Smooth muscle cell (in vitro differentiated cells): ENCODE data around the gene MYCBP. TPM values are rescaled to one million over a fixed set of nuclear protein-coding genes. Genes with fewer than 3 reads are reported as not detected.

Source experiments
- DNase-seq: peaks from one replicate; lab custom pipeline; 2025; ENCODE audit not compliant: unreplicated experiment; lab: John Stamatoyannopoulos, UW
- H2AFZ ChIP-seq: fragments of 200-600 bp; sonication (generic); 2 replicates; pipeline ENCODE4 v1.6.0; 2016; ENCODE audit warnings: antibody characterized with exemption, low read depth, mild to moderate bottlenecking
- H3F3A ChIP-seq: fragments of 200-600 bp; sonication (generic); 2 replicates; pipeline ENCODE4 v1.6.0; 2017; ENCODE audit warnings: antibody characterized with exemption, low read depth
- H3K27ac ChIP-seq: fragments of 200-600 bp; sonication (generic); 2 replicates; pipeline ENCODE4 v1.5.1; 2016; ENCODE audit warnings: low read depth, mild to moderate bottlenecking
- H3K27me3 ChIP-seq: fragments of 200-600 bp; sonication (generic); 2 replicates; pipeline ENCODE4 v1.6.1; 2016; ENCODE audit warnings: low read depth, mild to moderate bottlenecking
- H3K36me3 ChIP-seq: fragments of 200-600 bp; sonication (generic); 2 replicates; pipeline ENCODE4 v1.5.1; 2016; ENCODE audit warnings: low read depth
- H3K4me1 ChIP-seq: fragments of 200-600 bp; sonication (generic); 2 replicates; pipeline ENCODE4 v1.5.1; 2016; ENCODE audit warnings: low read depth
- H3K4me2 ChIP-seq: fragments of 200-600 bp; sonication (generic); 2 replicates; pipeline ENCODE4 v1.6.0; 2016; ENCODE audit warnings: mild to moderate bottlenecking
- H3K4me3 ChIP-seq: fragments of 200-600 bp; sonication (generic); 2 replicates; pipeline ENCODE4 v1.5.1; 2016; ENCODE audit warnings: mild to moderate bottlenecking
- H3K79me2 ChIP-seq: fragments of 200-600 bp; sonication (generic); 2 replicates; pipeline ENCODE4 v1.6.0; 2016; ENCODE audit warnings: low read depth, mild to moderate bottlenecking
- H3K9ac ChIP-seq: fragments of 200-600 bp; sonication (generic); 2 replicates; pipeline ENCODE4 v1.6.0; 2016; ENCODE audit warnings: low read depth
- H3K9me3 ChIP-seq: fragments of 200-600 bp; sonication (generic); replicated peaks from 2 replicates; pipeline ENCODE4 v1.5.1; 2016; ENCODE audit warnings: low read depth
- H4K20me1 ChIP-seq: fragments of 200-600 bp; sonication (generic); 2 replicates; pipeline ENCODE4 v1.6.0; 2016; ENCODE audit warnings: low read depth
- whole genome bisulfite sequencing: methylation state at CpG from one replicate; pipeline ENCODE4 v1.1.7; 2016; ENCODE audit warnings: low lambda C conversion rate; 5-methylcytosine and 5-hydroxymethylcytosine counted together
- polyA plus RNA-seq: library from polyadenylated mRNA; unstranded; fragments of >200 nt; fragmentation: Nextera tagmentation; extraction: Ambion mirVana; gene quantifications from 2 replicates; pipeline ENCODE4 v1.2.1, GENCODE V29; 2016
- total RNA-seq: library from RNA; depleted of rRNA; stranded (reverse); fragments of >200 nt; gene quantifications from 2 replicates; pipeline ENCODE4 v1.2.3, GENCODE V29; 2014
- TF ChIP-seq, protein P1 (sequence below): fragments of 200-600 bp; sonication (generic); IDR thresholded peaks from 2 replicates; pipeline ENCODE4 v1.5.1; 2017; ENCODE audit warnings: borderline replicate concordance, mild to moderate bottlenecking, antibody characterized with exemption; ENCODE audit not compliant: insufficient read depth, poor library complexity, severe bottlenecking

MYCBP gene
- total and polyA plus RNA-seq, 2 experiments from 2014 or later: 17.1 to 44.0 TPM

- Histone ChIP-seq H3K9me3 (no peaks in the 10 kb centered on the region), H3K27ac (no peak overlapping the region), H4K20me1 (peaks cover 8% of the 10 kb centered on the region), H3F3A (no peaks in the 10 kb centered on the region), H3K36me3 (no peaks in the 10 kb centered on the region), H3K4me1 (peaks cover 15% of the 10 kb centered on the region), H3K79me2 (peaks cover 15% of the 10 kb centered on the region), H2AFZ (no peak overlapping the region), H3K9ac (no peak overlapping the region), H3K27me3 (no peaks in the 10 kb centered on the region), H3K4me3 (no peak overlapping the region), H3K4me2 (no peak overlapping the region)
- TF ChIP-seq, protein P1, sequence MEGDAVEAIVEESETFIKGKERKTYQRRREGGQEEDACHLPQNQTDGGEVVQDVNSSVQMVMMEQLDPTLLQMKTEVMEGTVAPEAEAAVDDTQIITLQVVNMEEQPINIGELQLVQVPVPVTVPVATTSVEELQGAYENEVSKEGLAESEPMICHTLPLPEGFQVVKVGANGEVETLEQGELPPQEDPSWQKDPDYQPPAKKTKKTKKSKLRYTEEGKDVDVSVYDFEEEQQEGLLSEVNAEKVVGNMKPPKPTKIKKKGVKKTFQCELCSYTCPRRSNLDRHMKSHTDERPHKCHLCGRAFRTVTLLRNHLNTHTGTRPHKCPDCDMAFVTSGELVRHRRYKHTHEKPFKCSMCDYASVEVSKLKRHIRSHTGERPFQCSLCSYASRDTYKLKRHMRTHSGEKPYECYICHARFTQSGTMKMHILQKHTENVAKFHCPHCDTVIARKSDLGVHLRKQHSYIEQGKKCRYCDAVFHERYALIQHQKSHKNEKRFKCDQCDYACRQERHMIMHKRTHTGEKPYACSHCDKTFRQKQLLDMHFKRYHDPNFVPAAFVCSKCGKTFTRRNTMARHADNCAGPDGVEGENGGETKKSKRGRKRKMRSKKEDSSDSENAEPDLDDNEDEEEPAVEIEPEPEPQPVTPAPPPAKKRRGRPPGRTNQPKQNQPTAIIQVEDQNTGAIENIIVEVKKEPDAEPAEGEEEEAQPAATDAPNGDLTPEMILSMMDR: no peak
- DNase-seq: no peak
- WGBS: 93% methylated on average over 2 of the region's 2 CpGs
Measured at GRCh38 chr1:38875811-38876210, 2.7 kb upstream of the MYCBP start.

DNA sequence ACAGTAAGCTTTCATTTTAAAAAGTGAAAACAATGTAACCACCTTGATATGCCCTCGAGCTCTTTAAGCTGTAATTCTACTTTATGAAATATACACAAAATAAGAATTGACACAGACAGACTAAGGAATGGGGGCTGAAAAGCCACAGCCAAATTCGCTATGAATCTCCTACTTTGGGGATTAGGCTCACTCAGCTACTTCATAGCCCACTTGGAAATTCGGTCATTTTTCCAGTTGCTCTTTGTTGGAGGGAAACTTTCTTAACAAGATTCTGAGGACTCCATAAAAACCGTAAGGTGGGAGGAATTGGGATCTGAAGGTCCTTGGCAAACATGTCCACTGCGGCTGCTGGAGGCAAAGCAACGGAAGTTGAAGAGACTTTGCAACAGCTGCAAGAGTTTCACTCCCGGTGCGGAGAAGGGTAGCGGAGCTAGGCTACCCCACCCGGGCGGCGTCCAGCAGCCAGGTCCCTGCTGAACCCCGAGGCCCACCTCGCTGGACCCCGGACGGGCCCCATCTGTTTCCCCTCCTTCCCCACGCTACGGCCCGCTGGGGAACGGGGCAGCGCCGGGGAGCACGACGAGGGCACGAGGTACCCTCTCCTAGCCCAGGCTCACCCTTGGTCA, 634 bp downstream of the MYCBP start:
- H3K9me3 ChIP-seq: no peaks in the 10 kb centered on the region
- no peak for DNase-seq
- H3K9ac ChIP-seq: peak overlapping the region; percentile 37
- H3K27me3 ChIP-seq: no peaks in the 10 kb centered on the region
- H4K20me1 ChIP-seq: peaks cover 25% of the 10 kb centered on the region
- H3K4me2 ChIP-seq: peak overlapping the region; percentile 93
- peak overlapping the region; percentile 82 for H3K4me3 ChIP-seq
- no peaks in the 10 kb centered on the region for H3K36me3 ChIP-seq
- WGBS: 6% methylated on average over 25 of the region's 25 CpGs
- peaks cover 20% of the 10 kb centered on the region for H3K79me2 ChIP-seq
- H3F3A ChIP-seq: no peaks in the 10 kb centered on the region
- TF ChIP-seq, protein P1: no peak
- peak overlapping the region; percentile 45 for H2AFZ ChIP-seq
- peak overlapping the region; percentile 14 for H3K27ac ChIP-seq
- peaks cover 15% of the 10 kb centered on the region for H3K4me1 ChIP-seq

DNA sequence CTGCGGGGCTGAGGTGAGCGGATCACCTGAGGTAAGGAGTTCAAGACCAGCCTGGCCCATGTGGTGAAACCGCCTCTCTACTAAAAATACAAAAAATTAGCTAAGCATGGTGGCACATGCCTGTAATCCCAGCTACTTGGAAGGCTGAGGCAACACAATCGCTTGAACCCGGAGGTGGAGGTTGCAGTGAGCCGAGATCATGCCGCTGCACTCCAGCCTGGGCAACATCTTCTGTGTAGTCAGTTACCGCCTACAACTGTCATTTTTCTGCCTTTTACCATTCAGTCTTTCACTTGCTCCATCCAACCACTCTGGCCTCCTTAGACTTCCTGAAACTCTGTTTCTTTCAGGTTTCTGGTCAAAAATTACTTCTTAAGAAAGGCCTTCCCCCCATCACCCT, 2.2 kb downstream of the MYCBP start:
- Histone ChIP-seq H3K9me3 (no peaks in the 10 kb centered on the region), H3K27ac (no peak overlapping the region), H3K36me3 (no peaks in the 10 kb centered on the region), H3K4me3 (no peak overlapping the region), H3K4me1 (peaks cover 15% of the 10 kb centered on the region), H3F3A (no peaks in the 10 kb centered on the region), H4K20me1 (peaks cover 27% of the 10 kb centered on the region), H3K4me2 (no peak overlapping the region), H3K9ac (no peak overlapping the region), H3K79me2 (peaks cover 26% of the 10 kb centered on the region), H3K27me3 (no peaks in the 10 kb centered on the region), H2AFZ (no peak overlapping the region)
- TF ChIP-seq, protein P1: no peak
- 96% methylated on average over 8 of the region's 8 CpGs for WGBS
- DNase-seq: no peak

GRCh38 chr1:38867208-38867607, 5.9 kb downstream of the MYCBP start:
- Histone ChIP-seq H3K4me3 (no peak overlapping the region), H3K36me3 (no peaks in the 10 kb centered on the region), H3K27me3 (no peaks in the 10 kb centered on the region), H3K9me3 (no peaks in the 10 kb centered on the region), H3K4me1 (peaks cover 5% of the 10 kb centered on the region), H4K20me1 (peaks cover 24% of the 10 kb centered on the region), H3F3A (no peaks in the 10 kb centered on the region), H3K27ac (no peak overlapping the region), H2AFZ (no peak overlapping the region), H3K79me2 (peaks cover 23% of the 10 kb centered on the region), H3K9ac (no peak overlapping the region), H3K4me2 (no peak overlapping the region)
- 97% methylated on average over 8 of the region's 8 CpGs for WGBS
- TF ChIP-seq, protein P1: no peak
- no peak for DNase-seq
